Measurements from ENCODE around the gene EIF5. TPM values are rescaled to one million over a fixed set of nuclear protein-coding genes. Genes with fewer than 3 reads are reported as not detected.

Gene EIF5
- total RNA-seq, 2 donors from 2014 or later, result 267 to 339 TPM

DNA sequence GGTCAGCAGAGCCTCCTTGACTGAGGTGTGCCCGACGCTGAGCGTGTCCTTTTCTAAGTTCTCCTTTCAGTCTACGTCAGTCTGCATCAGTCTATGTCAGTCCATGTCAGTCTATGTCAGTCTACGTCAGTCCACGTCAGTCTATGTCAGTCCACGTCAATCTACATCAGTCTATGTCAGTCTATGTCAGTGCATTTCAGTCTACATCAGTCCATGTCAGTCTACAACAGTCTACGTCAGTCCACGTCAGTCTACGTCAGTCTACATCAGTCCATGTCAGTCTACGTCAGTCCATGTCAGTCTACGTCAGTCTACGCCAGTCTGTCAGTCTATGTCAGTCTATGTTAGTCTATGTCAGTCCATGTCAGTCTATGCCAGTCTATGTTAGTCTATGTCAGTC is 15.9 kb downstream of the EIF5 start:
- peaks cover 2% of the 10 kb centered on the region for H3K36me3 Mint-ChIP-seq (ENCODE audit: low read depth)
- Histone ChIP-seq H3K4me3 (ENCODE audit: low read length) (no peak overlapping the region), H3K27me3 (ENCODE audit: control insufficient read depth, insufficient read depth, low read length, poor library complexity, severe bottlenecking) (no peaks in the 10 kb centered on the region), H3K36me3 (ENCODE audit: control insufficient read depth, insufficient read depth, low read length) (peaks cover 2% of the 10 kb centered on the region), H3K4me1 (ENCODE audit: control insufficient read depth, insufficient read depth, low read length) (no peaks in the 10 kb centered on the region), H3K27ac (ENCODE audit: low read depth, low read length) (no peak overlapping the region), H3K9me3 (ENCODE audit: control insufficient read depth, low read length) (no peaks in the 10 kb centered on the region), H3K9ac (ENCODE audit: extremely low read depth, low read length, poor library complexity, severe bottlenecking) (no peak overlapping the region)
- H3K27me3 Mint-ChIP-seq (ENCODE audit: insufficient read depth), result peaks cover 2% of the 10 kb centered on the region
- TF ChIP-seq, protein P1, sequence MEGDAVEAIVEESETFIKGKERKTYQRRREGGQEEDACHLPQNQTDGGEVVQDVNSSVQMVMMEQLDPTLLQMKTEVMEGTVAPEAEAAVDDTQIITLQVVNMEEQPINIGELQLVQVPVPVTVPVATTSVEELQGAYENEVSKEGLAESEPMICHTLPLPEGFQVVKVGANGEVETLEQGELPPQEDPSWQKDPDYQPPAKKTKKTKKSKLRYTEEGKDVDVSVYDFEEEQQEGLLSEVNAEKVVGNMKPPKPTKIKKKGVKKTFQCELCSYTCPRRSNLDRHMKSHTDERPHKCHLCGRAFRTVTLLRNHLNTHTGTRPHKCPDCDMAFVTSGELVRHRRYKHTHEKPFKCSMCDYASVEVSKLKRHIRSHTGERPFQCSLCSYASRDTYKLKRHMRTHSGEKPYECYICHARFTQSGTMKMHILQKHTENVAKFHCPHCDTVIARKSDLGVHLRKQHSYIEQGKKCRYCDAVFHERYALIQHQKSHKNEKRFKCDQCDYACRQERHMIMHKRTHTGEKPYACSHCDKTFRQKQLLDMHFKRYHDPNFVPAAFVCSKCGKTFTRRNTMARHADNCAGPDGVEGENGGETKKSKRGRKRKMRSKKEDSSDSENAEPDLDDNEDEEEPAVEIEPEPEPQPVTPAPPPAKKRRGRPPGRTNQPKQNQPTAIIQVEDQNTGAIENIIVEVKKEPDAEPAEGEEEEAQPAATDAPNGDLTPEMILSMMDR (conservative IDR thresholded peaks at IDR 0.05), result no peak
- H3K27ac Mint-ChIP-seq, result no peak overlapping the region
- no peak overlapping the region for H3K4me3 Mint-ChIP-seq
- WGBS, 2 experiments (ENCODE audit: insufficient coverage in 1 of 2, insufficient read length in 1 of 2), result 92 to 96% methylated on average over 11 to 13 of the region's 13 CpGs
- no peaks in the 10 kb centered on the region for H3K9me3 Mint-ChIP-seq
- DNase-seq, result no peak
- H3K4me1 Mint-ChIP-seq, result peaks cover 8% of the 10 kb centered on the region

DNA sequence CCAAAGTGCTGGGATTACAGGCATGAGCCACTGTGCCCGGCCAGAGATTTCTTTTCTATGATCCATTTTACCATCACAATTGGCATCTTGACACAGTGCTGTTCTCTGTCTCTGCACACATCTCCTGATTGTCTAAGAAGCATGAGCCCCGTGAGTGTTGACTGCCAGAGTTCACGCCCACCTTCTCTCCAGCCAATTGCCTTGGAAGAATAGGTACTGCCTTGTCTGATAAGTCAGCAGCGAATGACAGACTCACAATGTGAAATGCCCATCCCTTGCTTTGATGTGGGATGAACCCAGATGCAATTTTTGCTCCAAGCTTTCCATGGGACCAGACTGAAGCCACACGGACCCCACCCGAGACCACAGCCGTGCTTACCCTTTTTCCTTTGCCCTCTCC is 19.3 kb downstream of the EIF5 start:
- no peaks in the 10 kb centered on the region for H3K4me1 Mint-ChIP-seq
- no peak overlapping the region for H3K27ac Mint-ChIP-seq
- WGBS, 2 experiments (ENCODE audit: insufficient coverage in 1 of 2, insufficient read length in 1 of 2), result 88 to 92% methylated on average over 7 of the region's 7 CpGs

DNA sequence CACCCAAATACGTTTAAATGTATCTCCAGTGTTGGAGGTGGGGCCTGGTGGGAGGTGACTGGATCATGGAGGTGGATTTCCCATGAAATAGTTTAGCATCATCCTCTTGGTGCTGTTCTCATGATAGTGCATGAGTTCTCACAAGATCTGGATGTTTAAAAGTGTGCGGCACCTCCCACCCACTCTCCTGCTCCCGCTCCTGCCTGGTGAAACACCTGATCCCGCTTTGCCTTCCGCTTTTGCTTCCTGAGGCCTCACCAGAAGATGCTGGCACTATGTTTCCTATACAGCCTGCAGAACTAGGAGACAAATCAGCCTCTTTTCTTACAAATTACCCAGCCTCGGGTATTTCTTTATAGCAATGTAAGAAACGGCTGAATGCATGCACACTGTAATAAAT is 20.1 kb downstream of the EIF5 start:
- Mint-ChIP-seq H3K9me3 (no peaks in the 10 kb centered on the region), H3K4me1 (no peaks in the 10 kb centered on the region), H3K27me3 (ENCODE audit: insufficient read depth) (peaks cover 2% of the 10 kb centered on the region), H3K36me3 (ENCODE audit: low read depth) (no peaks in the 10 kb centered on the region), H3K27ac (peak overlapping the region; percentile 26), H3K4me3 (no peak overlapping the region)
- no peaks in the 10 kb centered on the region for H3K27me3 ChIP-seq (ENCODE audit: control insufficient read depth, insufficient read depth, low read length, poor library complexity, severe bottlenecking)
- WGBS, 2 experiments (ENCODE audit: insufficient coverage in 1 of 2, insufficient read length in 1 of 2), result 72 to 88% methylated on average over 5 to 7 of the region's 7 CpGs
- no peak overlapping the region for H3K27ac ChIP-seq (ENCODE audit: low read depth, low read length)
- TF ChIP-seq, protein P1 (conservative IDR thresholded peaks at IDR 0.05), result no peak
- no peaks in the 10 kb centered on the region for H3K9me3 ChIP-seq (ENCODE audit: control insufficient read depth, low read length)
- H3K4me1 ChIP-seq (ENCODE audit: control insufficient read depth, insufficient read depth, low read length), result no peaks in the 10 kb centered on the region
- no peak overlapping the region for H3K9ac ChIP-seq (ENCODE audit: extremely low read depth, low read length, poor library complexity, severe bottlenecking)
- H3K36me3 ChIP-seq (ENCODE audit: control insufficient read depth, insufficient read depth, low read length), result no peaks in the 10 kb centered on the region
- DNase-seq, result no peak
- no peak overlapping the region for H3K4me3 ChIP-seq (ENCODE audit: low read length)

More for the DNA sequence above, 19.3 kb downstream of the EIF5 start:
- H3K36me3 Mint-ChIP-seq (ENCODE audit: low read depth), result no peaks in the 10 kb centered on the region
- no peak overlapping the region for H3K4me3 Mint-ChIP-seq
- Histone ChIP-seq H3K9ac (ENCODE audit: extremely low read depth, low read length, poor library complexity, severe bottlenecking) (no peak overlapping the region), H3K4me1 (ENCODE audit: control insufficient read depth, insufficient read depth, low read length) (no peaks in the 10 kb centered on the region), H3K27ac (ENCODE audit: low read depth, low read length) (no peak overlapping the region), H3K36me3 (ENCODE audit: control insufficient read depth, insufficient read depth, low read length) (no peaks in the 10 kb centered on the region), H3K9me3 (ENCODE audit: control insufficient read depth, low read length) (no peaks in the 10 kb centered on the region), H3K4me3 (ENCODE audit: low read length) (no peak overlapping the region), H3K27me3 (ENCODE audit: control insufficient read depth, insufficient read depth, low read length, poor library complexity, severe bottlenecking) (no peaks in the 10 kb centered on the region)
- TF ChIP-seq, protein P1 (conservative IDR thresholded peaks at IDR 0.05), result no peak
- H3K9me3 Mint-ChIP-seq, result no peaks in the 10 kb centered on the region
- H3K27me3 Mint-ChIP-seq (ENCODE audit: insufficient read depth), result peaks cover 2% of the 10 kb centered on the region
- no peak for DNase-seq

Measured in endodermal cell (in vitro differentiated cells).